ENCODE results near the gene IL4I1.

DNA sequence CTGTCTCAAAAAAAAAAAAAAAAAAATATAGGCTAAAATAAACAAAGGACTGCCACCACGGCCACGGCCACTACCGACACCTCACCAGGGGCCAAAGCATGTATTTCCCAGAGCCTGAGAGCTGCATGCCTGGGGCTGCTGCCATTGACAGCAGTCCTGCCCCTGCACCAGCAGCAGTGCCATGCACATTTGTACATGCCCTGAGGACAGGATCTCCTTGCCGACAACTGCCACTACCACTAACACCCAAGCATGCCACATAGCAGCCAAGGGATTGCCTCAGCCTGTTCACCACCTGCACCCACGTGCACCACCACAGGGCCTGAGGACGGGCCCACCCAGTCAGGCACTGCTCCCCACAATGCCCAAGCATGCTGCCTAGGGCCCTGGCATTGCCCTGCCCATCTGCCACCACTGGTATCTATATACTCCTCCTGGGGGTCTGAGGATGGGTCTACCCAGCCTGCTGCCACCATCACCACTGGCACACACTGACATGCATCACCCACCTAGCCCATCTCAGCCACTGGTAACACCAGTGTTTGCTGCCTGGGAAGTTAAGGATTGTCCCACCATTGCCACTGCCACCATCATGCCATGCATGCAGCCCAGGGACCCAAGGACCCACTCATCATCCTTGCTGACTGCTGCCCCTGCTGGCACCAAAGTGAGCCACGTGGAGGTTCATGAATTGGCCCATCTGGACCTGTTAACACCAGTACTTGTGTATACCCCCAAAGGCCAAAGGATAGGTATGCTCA lies 43.2 kb upstream of the IL4I1 start:
- TF ChIP-seq, protein P1, sequence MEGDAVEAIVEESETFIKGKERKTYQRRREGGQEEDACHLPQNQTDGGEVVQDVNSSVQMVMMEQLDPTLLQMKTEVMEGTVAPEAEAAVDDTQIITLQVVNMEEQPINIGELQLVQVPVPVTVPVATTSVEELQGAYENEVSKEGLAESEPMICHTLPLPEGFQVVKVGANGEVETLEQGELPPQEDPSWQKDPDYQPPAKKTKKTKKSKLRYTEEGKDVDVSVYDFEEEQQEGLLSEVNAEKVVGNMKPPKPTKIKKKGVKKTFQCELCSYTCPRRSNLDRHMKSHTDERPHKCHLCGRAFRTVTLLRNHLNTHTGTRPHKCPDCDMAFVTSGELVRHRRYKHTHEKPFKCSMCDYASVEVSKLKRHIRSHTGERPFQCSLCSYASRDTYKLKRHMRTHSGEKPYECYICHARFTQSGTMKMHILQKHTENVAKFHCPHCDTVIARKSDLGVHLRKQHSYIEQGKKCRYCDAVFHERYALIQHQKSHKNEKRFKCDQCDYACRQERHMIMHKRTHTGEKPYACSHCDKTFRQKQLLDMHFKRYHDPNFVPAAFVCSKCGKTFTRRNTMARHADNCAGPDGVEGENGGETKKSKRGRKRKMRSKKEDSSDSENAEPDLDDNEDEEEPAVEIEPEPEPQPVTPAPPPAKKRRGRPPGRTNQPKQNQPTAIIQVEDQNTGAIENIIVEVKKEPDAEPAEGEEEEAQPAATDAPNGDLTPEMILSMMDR (IDR thresholded peaks at IDR 0.05), result no peak
- no peak for TF ChIP-seq POLR2A (IDR thresholded peaks at IDR 0.05)
